Measurements from ENCODE around the gene LGR5.

DNA sequence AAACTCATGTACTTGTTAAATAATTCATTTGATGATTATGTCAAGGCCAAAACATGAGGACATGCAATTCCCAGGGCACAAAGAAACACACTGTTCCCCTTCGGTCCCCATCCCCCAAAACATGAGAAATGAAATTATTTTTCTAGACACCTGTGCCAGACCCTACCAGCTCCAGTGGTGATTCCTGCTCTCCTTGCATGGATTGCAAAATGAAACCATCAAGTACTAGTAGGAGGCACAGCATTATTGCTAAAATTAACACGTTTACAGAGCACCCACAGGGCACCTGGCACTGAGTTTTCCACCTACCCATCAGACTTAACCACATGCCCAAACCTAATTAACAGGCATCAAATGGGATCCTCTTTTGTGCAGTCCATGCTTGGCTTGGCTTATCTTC is 147.4 kb downstream of the LGR5 start:
- TF ChIP-seq, protein P1, sequence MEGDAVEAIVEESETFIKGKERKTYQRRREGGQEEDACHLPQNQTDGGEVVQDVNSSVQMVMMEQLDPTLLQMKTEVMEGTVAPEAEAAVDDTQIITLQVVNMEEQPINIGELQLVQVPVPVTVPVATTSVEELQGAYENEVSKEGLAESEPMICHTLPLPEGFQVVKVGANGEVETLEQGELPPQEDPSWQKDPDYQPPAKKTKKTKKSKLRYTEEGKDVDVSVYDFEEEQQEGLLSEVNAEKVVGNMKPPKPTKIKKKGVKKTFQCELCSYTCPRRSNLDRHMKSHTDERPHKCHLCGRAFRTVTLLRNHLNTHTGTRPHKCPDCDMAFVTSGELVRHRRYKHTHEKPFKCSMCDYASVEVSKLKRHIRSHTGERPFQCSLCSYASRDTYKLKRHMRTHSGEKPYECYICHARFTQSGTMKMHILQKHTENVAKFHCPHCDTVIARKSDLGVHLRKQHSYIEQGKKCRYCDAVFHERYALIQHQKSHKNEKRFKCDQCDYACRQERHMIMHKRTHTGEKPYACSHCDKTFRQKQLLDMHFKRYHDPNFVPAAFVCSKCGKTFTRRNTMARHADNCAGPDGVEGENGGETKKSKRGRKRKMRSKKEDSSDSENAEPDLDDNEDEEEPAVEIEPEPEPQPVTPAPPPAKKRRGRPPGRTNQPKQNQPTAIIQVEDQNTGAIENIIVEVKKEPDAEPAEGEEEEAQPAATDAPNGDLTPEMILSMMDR (optimal IDR thresholded peaks at IDR 0.05 in 1 of 3, IDR thresholded peaks at IDR 0.05 in 1 of 3, conservative IDR thresholded peaks at IDR 0.05 in 1 of 3; ENCODE audit: extremely low read depth in 1 of 3, insufficient read depth in 2 of 3, low read length in 3 of 3): no peak
- no peak for TF ChIP-seq EZH2 (IDR thresholded peaks at IDR 0.05; ENCODE audit: low read length)
